ENCODE measurements around the gene LACRT. TPM values are rescaled to one million over a fixed set of nuclear protein-coding genes. Genes with fewer than 3 reads are reported as not detected.

Gene LACRT
- total and polyA plus RNA-seq, 2 of the 4 experiments (the other 2 are of a cell fraction) = not detected

DNA sequence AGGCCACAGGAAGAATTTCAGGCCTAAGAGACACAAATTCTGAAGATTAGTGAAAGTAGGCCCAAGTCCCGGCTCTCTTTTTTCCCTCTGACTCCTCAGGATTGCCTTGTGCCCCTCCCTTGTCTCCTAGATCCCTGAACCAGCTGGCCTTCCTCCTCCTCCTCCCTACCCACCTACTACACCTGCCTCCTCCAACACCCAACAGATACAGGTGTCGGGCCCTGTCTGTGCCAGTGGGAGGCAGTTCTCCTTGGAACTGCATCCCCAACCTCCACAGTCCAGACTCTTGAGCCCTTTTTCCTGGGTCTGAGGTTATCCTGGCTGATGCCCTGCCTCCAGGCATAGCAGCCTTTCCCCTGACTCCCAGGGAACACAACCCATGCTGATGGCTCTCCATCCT is 48.1 kb downstream of the LACRT start:
- no peak overlapping the region for H2BK20ac ChIP-seq (ENCODE audit: low read depth, low read length)
- H4K5ac ChIP-seq (ENCODE audit: low read depth, low read length) = no peak overlapping the region
- no peaks in the 10 kb centered on the region for H3K4me1 ChIP-seq (ENCODE audit: control insufficient read depth, insufficient read depth, low read length)
- H2BK120ac ChIP-seq (ENCODE audit: low read depth, low read length) = no peak overlapping the region
- ChIA-PET CTCF (interaction anchor here (1.7 kb wide), 1 partner anchor 9 kb away, joined by 7 read pairs; no protein-coding TSS in a partner anchor), POLR2A (ENCODE audit: unreplicated experiment) (no interaction called here)
- ATAC-seq (ENCODE audit: low read depth) (no peak), DNase-seq (no peak)
- no peaks in the 10 kb centered on the region for H3K9me1 ChIP-seq (ENCODE audit: insufficient read depth, low read length)
- no peak overlapping the region for H3K4me2 ChIP-seq (ENCODE audit: low read depth, low read length)
- TF ChIP-seq BHLHE40 (IDR thresholded peaks at IDR 0.05; ENCODE audit: low read depth, low read length) = no peak
- no peak for TF ChIP-seq RFX5 (IDR thresholded peaks at IDR 0.05; ENCODE audit: low read depth, low read length)
- no peak for TF ChIP-seq CHD1 (IDR thresholded peaks at IDR 0.05; ENCODE audit: low read depth, low read length)
- no peak for TF ChIP-seq FOS (IDR thresholded peaks at IDR 0.05; ENCODE audit: low read depth, low read length)
- no peak for TF ChIP-seq RAD21 (IDR thresholded peaks at IDR 0.05; ENCODE audit: low read length)
- TF ChIP-seq MXI1 (IDR thresholded peaks at IDR 0.05; ENCODE audit: borderline replicate concordance, low read depth, low read length) = no peak
- TF ChIP-seq RCOR1 (IDR thresholded peaks at IDR 0.05; ENCODE audit: insufficient replicate concordance, low read length) = no peak
- TF ChIP-seq, protein P1, sequence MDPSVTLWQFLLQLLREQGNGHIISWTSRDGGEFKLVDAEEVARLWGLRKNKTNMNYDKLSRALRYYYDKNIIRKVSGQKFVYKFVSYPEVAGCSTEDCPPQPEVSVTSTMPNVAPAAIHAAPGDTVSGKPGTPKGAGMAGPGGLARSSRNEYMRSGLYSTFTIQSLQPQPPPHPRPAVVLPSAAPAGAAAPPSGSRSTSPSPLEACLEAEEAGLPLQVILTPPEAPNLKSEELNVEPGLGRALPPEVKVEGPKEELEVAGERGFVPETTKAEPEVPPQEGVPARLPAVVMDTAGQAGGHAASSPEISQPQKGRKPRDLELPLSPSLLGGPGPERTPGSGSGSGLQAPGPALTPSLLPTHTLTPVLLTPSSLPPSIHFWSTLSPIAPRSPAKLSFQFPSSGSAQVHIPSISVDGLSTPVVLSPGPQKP (IDR thresholded peaks at IDR 0.05; ENCODE audit: borderline replicate concordance, low read depth, low read length) = no peak
- TF ChIP-seq, protein P2, sequence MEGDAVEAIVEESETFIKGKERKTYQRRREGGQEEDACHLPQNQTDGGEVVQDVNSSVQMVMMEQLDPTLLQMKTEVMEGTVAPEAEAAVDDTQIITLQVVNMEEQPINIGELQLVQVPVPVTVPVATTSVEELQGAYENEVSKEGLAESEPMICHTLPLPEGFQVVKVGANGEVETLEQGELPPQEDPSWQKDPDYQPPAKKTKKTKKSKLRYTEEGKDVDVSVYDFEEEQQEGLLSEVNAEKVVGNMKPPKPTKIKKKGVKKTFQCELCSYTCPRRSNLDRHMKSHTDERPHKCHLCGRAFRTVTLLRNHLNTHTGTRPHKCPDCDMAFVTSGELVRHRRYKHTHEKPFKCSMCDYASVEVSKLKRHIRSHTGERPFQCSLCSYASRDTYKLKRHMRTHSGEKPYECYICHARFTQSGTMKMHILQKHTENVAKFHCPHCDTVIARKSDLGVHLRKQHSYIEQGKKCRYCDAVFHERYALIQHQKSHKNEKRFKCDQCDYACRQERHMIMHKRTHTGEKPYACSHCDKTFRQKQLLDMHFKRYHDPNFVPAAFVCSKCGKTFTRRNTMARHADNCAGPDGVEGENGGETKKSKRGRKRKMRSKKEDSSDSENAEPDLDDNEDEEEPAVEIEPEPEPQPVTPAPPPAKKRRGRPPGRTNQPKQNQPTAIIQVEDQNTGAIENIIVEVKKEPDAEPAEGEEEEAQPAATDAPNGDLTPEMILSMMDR (conservative IDR thresholded peaks at IDR 0.05; ENCODE audit: low read depth, low read length) = no peak
- no peak for TF ChIP-seq SMC3 (IDR thresholded peaks at IDR 0.05; ENCODE audit: low read depth, low read length)
- no peak for TF ChIP-seq NFE2L2 (IDR thresholded peaks at IDR 0.05; ENCODE audit: low read depth, low read length)
- no peak for TF ChIP-seq CEBPB (IDR thresholded peaks at IDR 0.05; ENCODE audit: low read depth, low read length)
- TF ChIP-seq POLR2A (IDR thresholded peaks at IDR 0.05; ENCODE audit: low read depth, low read length) = no peak
- TF ChIP-seq, protein P3, sequence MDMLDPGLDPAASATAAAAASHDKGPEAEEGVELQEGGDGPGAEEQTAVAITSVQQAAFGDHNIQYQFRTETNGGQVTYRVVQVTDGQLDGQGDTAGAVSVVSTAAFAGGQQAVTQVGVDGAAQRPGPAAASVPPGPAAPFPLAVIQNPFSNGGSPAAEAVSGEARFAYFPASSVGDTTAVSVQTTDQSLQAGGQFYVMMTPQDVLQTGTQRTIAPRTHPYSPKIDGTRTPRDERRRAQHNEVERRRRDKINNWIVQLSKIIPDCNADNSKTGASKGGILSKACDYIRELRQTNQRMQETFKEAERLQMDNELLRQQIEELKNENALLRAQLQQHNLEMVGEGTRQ (IDR thresholded peaks at IDR 0.05; ENCODE audit: low read depth, low read length) = no peak
- TF ChIP-seq MAZ (IDR thresholded peaks at IDR 0.05; ENCODE audit: borderline replicate concordance, low read depth, low read length) = no peak
- TF ChIP-seq MAFK (IDR thresholded peaks at IDR 0.05; ENCODE audit: low read depth, low read length) = no peak
- H4K91ac ChIP-seq (ENCODE audit: insufficient read depth, low read depth, low read length) = no peak overlapping the region
- H3K14ac ChIP-seq (replicated peaks; ENCODE audit: low read depth, low read length) = no peak overlapping the region
- H3K9ac ChIP-seq (ENCODE audit: low read depth, low read length) = no peak overlapping the region
- no peak overlapping the region for H2AK5ac ChIP-seq (ENCODE audit: low read depth, low read length)
- in situ Hi-C loops (cut with MboI; ENCODE audit: low sequenced_read_pairs) (no loop called here), intact Hi-C loops (cut with micrococcal nuclease) (no loop called here), dilution Hi-C loops (cut with HindIII; ENCODE audit: low sequenced_read_pairs, unreplicated experiment) (no loop called here)
- no peaks in the 10 kb centered on the region for H3K36me3 ChIP-seq (ENCODE audit: control insufficient read depth, insufficient read depth, low read length)
- no peaks in the 10 kb centered on the region for H3K9me3 ChIP-seq (ENCODE audit: control insufficient read depth, insufficient read depth, low read length)
- H3K79me1 ChIP-seq (ENCODE audit: low read depth in 1 of 2, low read length in 2 of 2) = no peaks in the 10 kb centered on the region
- no TSS peak for BruUV-seq (replicated peaks)
- H3K23ac ChIP-seq (ENCODE audit: low read depth, low read length) = no peak overlapping the region
- H2AK9ac ChIP-seq (replicated peaks; ENCODE audit: low read depth, low read length, poor library complexity) = no peak overlapping the region
- no peak overlapping the region for H4K8ac ChIP-seq (ENCODE audit: low read depth in 2 of 2, low read length in 2 of 2)
- H3K27me3 ChIP-seq (ENCODE audit: control insufficient read depth, insufficient read depth, low read length) = peaks cover 74% of the 10 kb centered on the region
- H2BK15ac ChIP-seq (ENCODE audit: low read depth, low read length) = no peak overlapping the region
- H2BK5ac ChIP-seq (ENCODE audit: low read depth, low read length, poor library complexity, severe bottlenecking) = no peak overlapping the region
- H3K18ac ChIP-seq (ENCODE audit: low read depth, low read length) = no peak overlapping the region
- H3K56ac ChIP-seq (ENCODE audit: extremely low read depth, insufficient read depth, low read length) = no peak overlapping the region
- H3K4ac ChIP-seq (ENCODE audit: low read depth, low read length) = no peak overlapping the region
- no peak overlapping the region for H3K27ac ChIP-seq (ENCODE audit: insufficient read depth, low read length)
- H4K20me1 ChIP-seq (ENCODE audit: insufficient read depth, low read length) = no peaks in the 10 kb centered on the region
- no peak overlapping the region for H2AFZ ChIP-seq (replicated peaks; ENCODE audit: low read length, poor library complexity)
- WGBS, 2 experiments (ENCODE audit: extremely low coverage in 2 of 2, insufficient read length in 1 of 2) = no CpG with 5 or more reads among the region's 2 CpGs
- no peak overlapping the region for H3K4me3 ChIP-seq (ENCODE audit: insufficient read depth, low read depth, low read length)
